WERI-Rb-1 (cell line): ENCODE data around the gene SEMA3F.
A peak's percentile ranks its signal among the peaks of the same experiment; 100 is the strongest.

Experiments used
- DNase-seq: peaks from one replicate; pipeline ENCODE4 v3.0.0-alpha.2; 2020
- H3K27ac ChIP-seq: fragments of 250-450 bp; sonication (Bioruptor Pico); 2 replicates; pipeline ENCODE4 v1.5.1; 2020; ENCODE audit warnings: mild to moderate bottlenecking, moderate library complexity
- H3K27me3 ChIP-seq: fragments of 250-450 bp; sonication (Bioruptor Pico); 2 replicates; pipeline ENCODE4 v1.5.1; 2021; ENCODE audit warnings: mild to moderate bottlenecking, low read depth, moderate library complexity; ENCODE audit not compliant: insufficient read depth, severe bottlenecking
- H3K36me3 ChIP-seq: fragments of 250-450 bp; sonication (Bioruptor Pico); 2 replicates; pipeline ENCODE4 v1.5.1; 2020; ENCODE audit warnings: mild to moderate bottlenecking, moderate library complexity
- H3K4me3 ChIP-seq: 2 replicates; pipeline ENCODE4 v1.5.1; 2011; ENCODE audit warnings: low read depth, mild to moderate bottlenecking, control low read depth, low read length
- H3K9me3 ChIP-seq: fragments of 250-450 bp; sonication (Bioruptor Pico); 2 replicates; pipeline ENCODE4 v1.5.1; 2021; ENCODE audit warnings: mild to moderate bottlenecking, moderate library complexity; ENCODE audit not compliant: severe bottlenecking
- CTCF ChIP-seq: IDR thresholded peaks from 2 replicates; pipeline ENCODE4 v1.5.1; 2011; ENCODE audit warnings: low read depth, mild to moderate bottlenecking, control low read depth, inconsistent platforms, low read length

Gene SEMA3F

GRCh38 chr3:50168388-50168787, 13.3 kb downstream of the SEMA3F start:
- no peak for DNase-seq
- Histone ChIP-seq H3K4me3 (no peak overlapping the region), H3K27ac (peak overlapping the region; percentile 42), H3K9me3 (no peaks in the 10 kb centered on the region), H3K27me3 (no peaks in the 10 kb centered on the region), H3K36me3 (peaks cover 97% of the 10 kb centered on the region)
- TF ChIP-seq CTCF, result no peak

- DNase-seq, result no peak
- Histone ChIP-seq H3K27ac (peak overlapping the region; percentile 42; the same call in 1 of the 2 replicates), H3K27me3 (no peaks in the 10 kb centered on the region), H3K9me3 (no peaks in the 10 kb centered on the region), H3K4me3 (no peak overlapping the region), H3K36me3 (peaks cover 97% of the 10 kb centered on the region)
- TF ChIP-seq CTCF, result no peak
These were observed 13.7 kb downstream of the SEMA3F start for GRCh38 chr3:50168791-50169190.

- Histone ChIP-seq H3K27ac (no peak overlapping the region), H3K36me3 (peaks cover 97% of the 10 kb centered on the region), H3K27me3 (no peaks in the 10 kb centered on the region), H3K9me3 (no peaks in the 10 kb centered on the region), H3K4me3 (no peak overlapping the region)
- TF ChIP-seq CTCF, result no peak
- DNase-seq, result no peak
These were observed 14.2 kb downstream of the SEMA3F start for GRCh38 chr3:50169232-50169832.

- Histone ChIP-seq H3K9me3 (no peaks in the 10 kb centered on the region), H3K27me3 (no peaks in the 10 kb centered on the region), H3K4me3 (no peak overlapping the region), H3K27ac (no peak overlapping the region), H3K36me3 (peaks cover 97% of the 10 kb centered on the region)
- TF ChIP-seq CTCF, result no peak
- no peak for DNase-seq
These were observed 14.7 kb downstream of the SEMA3F start for GRCh38 chr3:50169858-50170257.

- no peaks in the 10 kb centered on the region for H3K9me3 ChIP-seq
- no peak for TF ChIP-seq CTCF
- H3K36me3 ChIP-seq, result peaks cover 97% of the 10 kb centered on the region
- no peak for DNase-seq
- no peak overlapping the region for H3K4me3 ChIP-seq
- no peaks in the 10 kb centered on the region for H3K27me3 ChIP-seq
- H3K27ac ChIP-seq, result no peak overlapping the region
These were observed 15.6 kb downstream of the SEMA3F start for GRCh38 chr3:50170689-50171088.
